ENCODE measurements around the gene ODF4. TPM values are rescaled to one million over a fixed set of nuclear protein-coding genes. Genes with fewer than 3 reads are reported as not detected.

Gene ODF4
- total RNA-seq, 2 donors from 2014 or later = not detected

Other genes starting within 250 kb of the ODF4 start
- gene ALOXE3, start 221.3 kb upstream of the ODF4 start, total RNA-seq = under 1 TPM in 1 of 2 donors, not detected in 1; 0.23 TPM
- gene HES7, start 215.7 kb upstream of the ODF4 start, total RNA-seq = 10 to 100 TPM in 1 of 2 donors, 1 to 10 TPM in 1; 7.5 to 10.7 TPM
- 100 to 1,000 TPM in 1 of 2 donors, 10 to 100 TPM in 1; 80.9 to 294 TPM for gene PER1, start 187.4 kb upstream of the ODF4 start, total RNA-seq
- 10 to 100 TPM; 43.6 to 85.6 TPM for gene VAMP2, start 176.9 kb upstream of the ODF4 start, total RNA-seq
- 10 to 100 TPM; 32.7 to 48.9 TPM for gene TMEM107, start 163.5 kb upstream of the ODF4 start, total RNA-seq
- 1 to 10 TPM; 5.4 to 7.2 TPM for gene BORCS6, start 149.7 kb upstream of the ODF4 start, total RNA-seq
- 100 to 1,000 TPM; 169 to 319 TPM for gene AURKB, start 129.3 kb upstream of the ODF4 start, total RNA-seq
- gene CTC1, start 91.8 kb upstream of the ODF4 start, total RNA-seq = 100 to 1,000 TPM in 1 of 2 donors, 10 to 100 TPM in 1; 57.6 to 107 TPM
- gene PFAS, start 90.6 kb upstream of the ODF4 start, total RNA-seq = 100 to 1,000 TPM in 1 of 2 donors, 10 to 100 TPM in 1; 47.0 to 147 TPM
- 10 to 100 TPM; 39.7 to 80.9 TPM for gene RANGRF, start 51.2 kb upstream of the ODF4 start, total RNA-seq
- gene SLC25A35, start 44.4 kb upstream of the ODF4 start, total RNA-seq = 10 to 100 TPM in 1 of 2 donors, 1 to 10 TPM in 1; 3.3 to 19.2 TPM
- gene ARHGEF15, start 29.6 kb upstream of the ODF4 start, total RNA-seq = not detected
- gene RPL26, start 43.4 kb downstream of the ODF4 start, total RNA-seq = 1,000 to 10,000 TPM; 2,907 to 3,757 TPM
- gene RNF222, start 58.0 kb downstream of the ODF4 start, total RNA-seq = under 1 TPM; 0.18 to 0.21 TPM
- gene NDEL1, start 96.0 kb downstream of the ODF4 start, total RNA-seq = 10 to 100 TPM; 68.1 to 72.4 TPM

Data from activated naive CD4-positive, alpha-beta T cell treated with anti-CD3 and anti-CD28 coated beads, Interleukin-2, amount 50 U/mL, for 72 hours (primary cell).